Spleen (tissue), 11 donors: ENCODE results near the gene CX3CL1. TPM values are rescaled to one million over a fixed set of nuclear protein-coding genes. Genes with fewer than 3 reads are reported as not detected.

Experiments used
- DNase-seq: peaks from one replicate; pipeline ENCODE4 v3.0.0-alpha.2; 2020
- H3K27ac ChIP-seq, 8 donors: fragments of 200-600 bp; sonication (generic) in 7 of 8; 1 replicate in 4 of 8; 2 replicates in 4 of 8; pipeline versions ENCODE4 v1.5.0 to v1.8.0; 2016 to 2021; ENCODE audit warnings: inconsistent platforms in 4 of 8, mild to moderate bottlenecking in 4 of 8, moderate library complexity in 1 of 8
- H3K27me3 ChIP-seq, 7 donors: fragments of 200-600 bp; sonication (generic) in 6 of 7; replicated peaks in 1 of 7; 1 replicate in 4 of 7; 2 replicates in 3 of 7; pipeline versions ENCODE4 v1.5.0 to v1.8.0; 2016 to 2021; ENCODE audit warnings: inconsistent platforms in 3 of 7, mild to moderate bottlenecking in 1 of 7
- H3K36me3 ChIP-seq, 6 donors: fragments of 200-600 bp; sonication (generic) in 5 of 6; 1 replicate in 4 of 6; 2 replicates in 2 of 6; pipeline versions ENCODE4 v1.5.0 to v1.8.0; 2016 to 2021; ENCODE audit warnings: inconsistent platforms in 2 of 6
- H3K4me1 ChIP-seq, 6 donors: fragments of 200-600 bp; sonication (generic) in 5 of 6; 1 replicate in 3 of 6; 2 replicates in 3 of 6; pipeline versions ENCODE4 v1.5.0 to v1.8.0; 2016 to 2021; ENCODE audit warnings: inconsistent platforms in 3 of 6
- H3K4me3 ChIP-seq, 8 donors: fragments of 200-600 bp; sonication (generic) in 7 of 8; 1 replicate in 4 of 8; 2 replicates in 4 of 8; pipeline versions ENCODE4 v1.5.0 to v1.8.0; 2016 to 2021; ENCODE audit warnings: inconsistent platforms in 4 of 8, mild to moderate bottlenecking in 4 of 8, moderate library complexity in 2 of 8
- H3K9me3 ChIP-seq, 8 donors: fragments of 200-600 bp; sonication (generic) in 7 of 8; 1 replicate in 4 of 8; 2 replicates in 4 of 8; pipeline versions ENCODE4 v1.5.0 to v1.8.0; 2016 to 2021; ENCODE audit warnings: inconsistent platforms in 4 of 8
- CTCF ChIP-seq, 11 experiments: fragments of 200-600 bp in 7 of 11; fragments of 450-650 bp in 4 of 11; sonication (generic) in 4 of 11; IDR thresholded peaks in 8 of 11; conservative IDR thresholded peaks in 3 of 11; 1 replicate in 7 of 11; 2 replicates in 4 of 11; pipeline versions ENCODE4 v1.4.0 to v1.8.0; 2016 to 2021; ENCODE audit warnings: antibody characterized with exemption in 11 of 11, inconsistent platforms in 4 of 11, mild to moderate bottlenecking in 1 of 11
- POLR2A ChIP-seq, 3 donors: fragments of 450-650 bp; IDR thresholded peaks; one replicate each; pipeline ENCODE4 v1.5.1; 2017; ENCODE audit warnings: antibody characterized with exemption in 3 of 3, mild to moderate bottlenecking in 1 of 3
- POLR2AphosphoS5 ChIP-seq, 3 donors: sonication (generic); formaldehyde crosslinking; IDR thresholded peaks; one replicate each; pipeline ENCODE4 v1.5.1; 2017; ENCODE audit warnings: antibody characterized with exemption in 3 of 3
- WGBS, 5 donors: extraction: QIAGEN DNeasy Blood & Tissue Kit in 3 of 5; methylation state at CpG; one replicate each; pipeline versions ENCODE4 v1.1.5 to v1.1.7; 2013 to 2018; 5-methylcytosine and 5-hydroxymethylcytosine counted together
- intact Hi-C: fragments of 100-400 bp; cut with DNase I; formaldehyde crosslinking; loops from one replicate; pipeline ENCODE4 v1.15.0; 2023; ENCODE audit warnings: low total_unique reads
- polyA plus RNA-seq, 3 donors: library from polyadenylated mRNA; stranded (reverse); fragments of 200-250 nt; gene quantifications; one replicate each; pipeline ENCODE4 v1.2.1, GENCODE V29; 2013
- small RNA-seq, 4 donors: library from RNA; depleted of rRNA; stranded (forward); fragments of <200 nt; gene quantifications; one replicate each; pipeline ENCODE3, GENCODE V24; 2016
- total RNA-seq, 7 donors: library from RNA; depleted of rRNA in 3 of 7; stranded (reverse); fragments of >200 nt in 3 of 7; fragmentation: NEBNext Ultra II Directional in 4 of 7; extraction: Animal tissue kit (Norgen Biotek cat#: 25700) in 4 of 7; gene quantifications; one replicate each; pipeline versions ENCODE4 v1.1.0 to v1.2.1, GENCODE V29; 2016 to 2021
- donor health status: healthy with polysubstance abuse.
- donor health status: DM: no; HTN: no; CAD: no; lungs with moderate emphysema.
- donor health status: DM: no; HTN: no; CAD: no.
- donor health status: Bipolar disorder and iron deficiency.
- donor health status: healthy.
- donor health status: DM: no; HTN: no; CAD: no.
- donor health status: DM: yes; HTN: yes; CAD: no.

Gene CX3CL1
- total and polyA plus RNA-seq, 10 donors, result 0.39 to 7.3 (median 1.6) TPM

- no peak for TF ChIP-seq POLR2AphosphoS5 (IDR thresholded peaks at IDR 0.05)
- TF ChIP-seq CTCF (IDR thresholded peaks at IDR 0.05 in 8 of 11, conservative IDR thresholded peaks at IDR 0.05 in 3 of 11), result no peak
- TF ChIP-seq POLR2A (IDR thresholded peaks at IDR 0.05), result no peak
- Histone ChIP-seq H3K9me3 (no peaks in the 10 kb centered on the region), H3K4me1 (no peaks in the 10 kb centered on the region), H3K36me3 (peaks cover 3 to 100% (median 90%) of the 10 kb centered on the region in 6 donors), H3K27me3 (no peaks in the 10 kb centered on the region), H3K4me3 (no peak overlapping the region), H3K27ac (no peak overlapping the region)
- 89 to 96% (median 93%) methylated on average over 5 of the region's 5 CpGs for WGBS, 5 donors
- intact Hi-C loops, result no loop called here
- DNase-seq, result no peak
These were observed 58.7 kb downstream of the CX3CL1 start for GRCh38 chr16:57430955-57431354.

- intact Hi-C loops, result no loop called here
- TF ChIP-seq CTCF (IDR thresholded peaks at IDR 0.05 in 8 of 11, conservative IDR thresholded peaks at IDR 0.05 in 3 of 11), result no peak
- TF ChIP-seq POLR2A (IDR thresholded peaks at IDR 0.05), result no peak
- no peak for TF ChIP-seq POLR2AphosphoS5 (IDR thresholded peaks at IDR 0.05)
- no peaks in the 10 kb centered on the region for H3K9me3 ChIP-seq
- H3K27ac ChIP-seq, result peak overlapping the region in 1 of 8 donors; percentile 28
- 83 to 100% (median 95%) methylated on average over 2 of the region's 2 CpGs for WGBS, 5 donors
- no peaks in the 10 kb centered on the region for H3K4me1 ChIP-seq
- H3K4me3 ChIP-seq, result no peak overlapping the region
- peaks cover 3 to 100% (median 88%) of the 10 kb centered on the region in 6 donors for H3K36me3 ChIP-seq
- no peak for DNase-seq
- no peaks in the 10 kb centered on the region for H3K27me3 ChIP-seq
These were observed 60.2 kb downstream of the CX3CL1 start for GRCh38 chr16:57432505-57432904.

GRCh38 chr16:57432989-57433388 lies 60.7 kb downstream of the CX3CL1 start:
- TF ChIP-seq POLR2A (IDR thresholded peaks at IDR 0.05), result no peak
- no peak for TF ChIP-seq POLR2AphosphoS5 (IDR thresholded peaks at IDR 0.05)
- no peak for TF ChIP-seq CTCF (IDR thresholded peaks at IDR 0.05 in 8 of 11, conservative IDR thresholded peaks at IDR 0.05 in 3 of 11)
- Histone ChIP-seq H3K27ac (peak overlapping the region in 1 of 8 donors; percentile 28), H3K4me1 (no peaks in the 10 kb centered on the region), H3K9me3 (no peaks in the 10 kb centered on the region), H3K4me3 (no peak overlapping the region), H3K36me3 (peaks cover 3 to 100% (median 86%) of the 10 kb centered on the region in 6 donors), H3K27me3 (no peaks in the 10 kb centered on the region)
- DNase-seq, result no peak
- intact Hi-C loops, result no loop called here
- WGBS, 5 donors, result 79 to 93% (median 88%) methylated on average over 3 of the region's 3 CpGs

- H3K9me3 ChIP-seq, result no peaks in the 10 kb centered on the region
- H3K36me3 ChIP-seq, result peaks cover 3 to 100% (median 84%) of the 10 kb centered on the region in 6 donors
- H3K27ac ChIP-seq, result peak overlapping the region in 1 of 8 donors; percentile 16
- no peaks in the 10 kb centered on the region for H3K4me1 ChIP-seq
- H3K4me3 ChIP-seq, result no peak overlapping the region
- 83 to 95% (median 90%) methylated on average over 2 of the region's 2 CpGs for WGBS, 5 donors
- no peak for DNase-seq
- intact Hi-C loops, result no loop called here
- no peaks in the 10 kb centered on the region for H3K27me3 ChIP-seq
- TF ChIP-seq CTCF (IDR thresholded peaks at IDR 0.05 in 8 of 11, conservative IDR thresholded peaks at IDR 0.05 in 3 of 11) (no peak), POLR2A (IDR thresholded peaks at IDR 0.05) (no peak), POLR2AphosphoS5 (IDR thresholded peaks at IDR 0.05) (no peak)
These were observed 61.7 kb downstream of the CX3CL1 start for GRCh38 chr16:57434003-57434402.

Small RNA genes lying within 50 kb of the gene (small RNA-seq; reads per million reads assigned to genes)
- 0 reads per million in 4 donors for gene AC108081.1

Other genes starting within 250 kb of the CX3CL1 start
- 100 to 1,000 TPM in 3 of 7 donors, 10 to 100 TPM in 4; 75.8 to 128 (median 99.8) TPM for gene PSME3IP1, start 186.5 kb upstream of the CX3CL1 start, total RNA-seq
- 10 to 100 TPM; 64.6 to 92.3 (median 66.7) TPM for gene PSME3IP1, start 186.5 kb upstream of the CX3CL1 start, polyA plus RNA-seq
- gene RSPRY1, start 186.2 kb upstream of the CX3CL1 start, total RNA-seq, result 10 to 100 TPM; 28.4 to 38.8 (median 31.1) TPM
- 1 to 10 TPM; 7.3 to 9.1 (median 8.3) TPM for gene RSPRY1, start 186.2 kb upstream of the CX3CL1 start, polyA plus RNA-seq
- gene ARL2BP, start 127.2 kb upstream of the CX3CL1 start, total RNA-seq, result 10 to 100 TPM; 38.0 to 84.6 (median 62.4) TPM
- gene ARL2BP, start 127.2 kb upstream of the CX3CL1 start, polyA plus RNA-seq, result 10 to 100 TPM; 30.1 to 65.1 (median 35.7) TPM
- gene PLLP, start 87.8 kb upstream of the CX3CL1 start, total RNA-seq, result 10 to 100 TPM in 6 of 7 donors, 1 to 10 TPM in 1; 9.6 to 53.1 (median 29.1) TPM
- gene PLLP, start 87.8 kb upstream of the CX3CL1 start, polyA plus RNA-seq, result 10 to 100 TPM in 1 of 3 donors, 1 to 10 TPM in 2; 4.7 to 19.1 (median 7.0) TPM
- gene CCL22, start 13.7 kb upstream of the CX3CL1 start, total RNA-seq, result 1 to 10 TPM in 5 of 7 donors, under 1 TPM in 2; 0.51 to 6.9 (median 1.9) TPM
- 1 to 10 TPM; 1.0 to 1.9 (median 1.6) TPM for gene CCL22, start 13.7 kb upstream of the CX3CL1 start, polyA plus RNA-seq
- gene CCL17, start 32.3 kb downstream of the CX3CL1 start, total RNA-seq, result 1 to 10 TPM in 2 of 7 donors, under 1 TPM in 1, not detected in 4; 0.75 to 3.1 (median 1.2) TPM
- 1 to 10 TPM in 2 of 3 donors, under 1 TPM in 1; 0.29 to 4.0 (median 2.8) TPM for gene CCL17, start 32.3 kb downstream of the CX3CL1 start, polyA plus RNA-seq
- gene CIAPIN1, start 74.9 kb downstream of the CX3CL1 start, total RNA-seq, result 10 to 100 TPM; 21.4 to 39.8 (median 31.3) TPM
- 10 to 100 TPM; 19.6 to 28.4 (median 22.1) TPM for gene CIAPIN1, start 74.9 kb downstream of the CX3CL1 start, polyA plus RNA-seq
- gene COQ9, start 75.0 kb downstream of the CX3CL1 start, total RNA-seq, result 10 to 100 TPM; 25.8 to 39.9 (median 29.6) TPM
- 10 to 100 TPM; 32.2 to 34.9 (median 34.4) TPM for gene COQ9, start 75.0 kb downstream of the CX3CL1 start, polyA plus RNA-seq
- 10 to 100 TPM; 42.3 to 75.6 (median 52.7) TPM for gene POLR2C, start 90.2 kb downstream of the CX3CL1 start, total RNA-seq
- gene POLR2C, start 90.2 kb downstream of the CX3CL1 start, polyA plus RNA-seq, result 10 to 100 TPM; 23.2 to 42.7 (median 35.0) TPM
- gene DOK4, start 114.0 kb downstream of the CX3CL1 start, total RNA-seq, result 10 to 100 TPM in 6 of 7 donors, 1 to 10 TPM in 1; 7.3 to 19.8 (median 16.1) TPM
- 10 to 100 TPM in 1 of 3 donors, 1 to 10 TPM in 2; 4.1 to 10.0 (median 5.5) TPM for gene DOK4, start 114.0 kb downstream of the CX3CL1 start, polyA plus RNA-seq
- 10 to 100 TPM in 2 of 7 donors, 1 to 10 TPM in 5; 7.0 to 14.8 (median 7.9) TPM for gene CCDC102A, start 164.1 kb downstream of the CX3CL1 start, total RNA-seq
- 1 to 10 TPM; 4.6 to 7.7 (median 4.8) TPM for gene CCDC102A, start 164.1 kb downstream of the CX3CL1 start, polyA plus RNA-seq
- 10 to 100 TPM in 6 of 7 donors, 1 to 10 TPM in 1; 7.3 to 23.8 (median 13.6) TPM for gene ADGRG5, start 170.2 kb downstream of the CX3CL1 start, total RNA-seq
- gene ADGRG5, start 170.2 kb downstream of the CX3CL1 start, polyA plus RNA-seq, result 1 to 10 TPM; 5.2 to 9.7 (median 9.3) TPM